Epithelial cell of proximal tubule (primary cell): Measurements from ENCODE around the gene ADAMTSL1. TPM values are rescaled to one million over a fixed set of nuclear protein-coding genes. Genes with fewer than 3 reads are reported as not detected.

ENCODE experiments used
- DNase-seq: peaks from one replicate; pipeline ENCODE4 v3.0.0-alpha.2; 2011; ENCODE audit warnings: low read depth
- H3K4me3 ChIP-seq: 2 replicates; pipeline ENCODE4 v1.5.1; 2011; ENCODE audit warnings: low read depth, mild to moderate bottlenecking, low read length
- total RNA-seq: library from RNA; depleted of rRNA; stranded (reverse); fragments of >200 nt; gene quantifications from 2 replicates; pipeline ENCODE4 v1.2.3, GENCODE V29; 2015
- TF ChIP-seq, protein P1 (sequence below): conservative IDR thresholded peaks from 2 replicates; pipeline ENCODE4 v1.5.1; 2012; ENCODE audit warnings: low read depth, mild to moderate bottlenecking, low read length

Gene ADAMTSL1
- total RNA-seq, 1 donor from 2014 or later = 2.8 TPM

DNA sequence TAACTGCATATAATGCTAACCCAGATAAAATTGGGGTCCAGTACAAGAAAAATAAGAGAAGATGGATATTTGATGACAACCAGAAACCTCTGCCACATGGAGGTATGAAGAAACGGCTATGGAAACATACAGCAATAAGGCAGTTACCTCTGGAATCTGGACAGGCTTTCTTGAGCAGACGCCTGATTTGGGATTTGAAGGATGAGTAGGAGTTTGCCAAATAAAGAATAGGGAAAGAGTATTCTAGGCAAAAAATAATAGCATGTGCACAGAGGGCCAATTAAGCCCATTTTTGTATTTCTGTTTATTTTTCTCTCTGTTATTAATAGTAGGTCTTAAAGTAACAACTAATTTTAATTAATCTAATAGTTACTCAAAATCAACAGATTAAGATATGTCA lies 144.9 kb downstream of the ADAMTSL1 start:
- no peak overlapping the region for H3K4me3 ChIP-seq
- TF ChIP-seq, protein P1, sequence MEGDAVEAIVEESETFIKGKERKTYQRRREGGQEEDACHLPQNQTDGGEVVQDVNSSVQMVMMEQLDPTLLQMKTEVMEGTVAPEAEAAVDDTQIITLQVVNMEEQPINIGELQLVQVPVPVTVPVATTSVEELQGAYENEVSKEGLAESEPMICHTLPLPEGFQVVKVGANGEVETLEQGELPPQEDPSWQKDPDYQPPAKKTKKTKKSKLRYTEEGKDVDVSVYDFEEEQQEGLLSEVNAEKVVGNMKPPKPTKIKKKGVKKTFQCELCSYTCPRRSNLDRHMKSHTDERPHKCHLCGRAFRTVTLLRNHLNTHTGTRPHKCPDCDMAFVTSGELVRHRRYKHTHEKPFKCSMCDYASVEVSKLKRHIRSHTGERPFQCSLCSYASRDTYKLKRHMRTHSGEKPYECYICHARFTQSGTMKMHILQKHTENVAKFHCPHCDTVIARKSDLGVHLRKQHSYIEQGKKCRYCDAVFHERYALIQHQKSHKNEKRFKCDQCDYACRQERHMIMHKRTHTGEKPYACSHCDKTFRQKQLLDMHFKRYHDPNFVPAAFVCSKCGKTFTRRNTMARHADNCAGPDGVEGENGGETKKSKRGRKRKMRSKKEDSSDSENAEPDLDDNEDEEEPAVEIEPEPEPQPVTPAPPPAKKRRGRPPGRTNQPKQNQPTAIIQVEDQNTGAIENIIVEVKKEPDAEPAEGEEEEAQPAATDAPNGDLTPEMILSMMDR = no peak
- DNase-seq = no peak

DNA sequence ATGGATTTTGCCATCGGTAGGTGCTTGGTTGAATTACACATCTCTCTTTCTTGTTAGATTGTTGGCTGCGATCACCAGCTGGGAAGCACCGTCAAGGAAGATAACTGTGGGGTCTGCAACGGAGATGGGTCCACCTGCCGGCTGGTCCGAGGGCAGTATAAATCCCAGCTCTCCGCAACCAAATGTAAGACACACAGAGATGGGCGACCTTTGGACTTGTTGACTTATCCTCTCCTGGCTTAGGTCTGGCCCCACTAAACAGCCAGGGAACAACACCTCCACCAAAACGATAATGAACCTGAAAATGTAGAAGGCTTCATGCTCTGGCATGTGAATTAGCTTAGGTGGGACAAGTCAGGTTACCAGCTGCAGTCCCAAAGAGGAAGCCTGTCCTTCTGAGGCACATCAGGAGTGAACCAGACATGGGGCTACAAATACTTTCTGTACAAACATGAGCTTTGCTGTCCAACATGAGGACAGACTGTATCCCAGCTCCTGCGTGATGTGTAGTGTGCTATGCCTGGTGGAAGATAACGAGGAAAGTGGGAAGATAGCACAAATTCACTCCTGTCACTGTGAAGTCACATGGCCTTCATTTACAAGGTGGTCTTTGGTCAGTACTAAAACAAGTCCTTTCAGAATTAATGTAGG lies 148.4 kb downstream of the ADAMTSL1 start:
- no peak overlapping the region for H3K4me3 ChIP-seq
- TF ChIP-seq, protein P1 = no peak

DNA sequence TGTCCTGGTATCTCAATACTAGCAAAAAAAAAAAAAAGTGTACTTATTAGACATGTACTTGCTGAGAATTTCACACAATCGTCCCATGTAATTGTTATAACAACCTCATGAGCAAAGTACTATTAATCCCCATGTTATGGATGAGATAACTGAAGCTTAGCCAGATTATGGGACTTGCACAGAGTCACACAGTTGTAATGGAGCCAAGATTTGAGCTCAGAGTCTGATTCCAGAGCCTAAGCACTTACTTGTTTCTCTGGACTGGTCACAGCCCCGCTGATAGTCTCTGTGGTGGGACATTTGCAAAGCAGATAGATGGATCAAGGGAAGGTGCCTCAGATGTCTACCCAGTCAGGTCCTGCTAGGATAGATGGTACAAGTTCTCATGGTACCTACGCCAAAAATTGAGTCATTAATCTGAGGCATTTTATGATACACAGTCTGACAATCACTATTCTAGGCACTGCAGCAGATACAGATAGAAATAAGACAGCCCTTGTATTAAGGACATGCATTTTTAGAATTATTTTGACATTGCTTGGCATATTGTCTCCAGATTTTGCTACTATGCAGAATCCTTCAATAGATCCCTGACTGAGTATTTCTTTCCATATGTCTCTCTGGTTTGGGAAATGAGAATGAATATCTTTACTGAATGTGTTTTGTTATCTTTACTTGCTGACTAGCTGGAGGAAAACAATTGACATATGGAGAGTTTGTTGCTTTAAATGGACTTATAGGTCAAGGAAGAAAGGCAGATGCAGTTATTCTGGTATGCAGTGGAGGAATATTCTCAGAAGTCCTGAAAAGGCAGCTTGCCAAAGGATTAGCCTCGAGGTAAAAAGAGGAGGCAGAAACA lies 149.5 kb downstream of the ADAMTSL1 start:
- TF ChIP-seq, protein P1 = no peak
- no peak for DNase-seq
- H3K4me3 ChIP-seq = no peak overlapping the region

More for the DNA sequence above, 148.4 kb downstream of the ADAMTSL1 start:
- DNase-seq = no peak

DNA sequence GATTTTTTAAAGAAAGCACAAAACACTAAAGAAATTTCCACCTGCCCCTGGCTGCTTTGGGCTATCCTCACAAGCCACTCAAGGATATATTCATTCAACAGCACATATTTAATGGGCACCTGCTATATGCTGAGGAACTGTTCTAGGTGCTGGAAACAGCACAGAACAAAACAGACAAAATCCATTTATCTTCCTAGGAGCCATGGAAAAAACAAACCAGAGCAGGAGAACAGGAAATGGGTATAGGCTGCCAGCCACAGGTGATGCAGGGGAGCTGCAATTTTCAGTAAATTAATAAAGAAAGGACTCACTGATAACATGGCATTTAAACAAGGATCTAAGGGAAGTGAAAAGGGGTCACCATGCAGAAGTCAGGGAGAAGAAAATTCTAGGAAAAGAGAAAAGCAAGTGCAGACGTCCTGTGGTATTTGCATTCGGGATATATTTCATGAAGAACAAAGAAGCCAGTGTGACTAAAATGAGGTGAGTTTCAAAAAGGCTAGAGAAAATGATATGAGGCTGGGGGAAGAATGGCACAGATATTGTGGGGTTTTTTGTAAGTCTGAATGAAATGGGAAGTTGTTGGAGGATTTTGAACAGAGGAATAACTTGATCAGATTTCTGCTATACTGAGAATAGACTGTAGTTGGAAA lies 152.2 kb downstream of the ADAMTSL1 start:
- no peak overlapping the region for H3K4me3 ChIP-seq
- DNase-seq = no peak
- TF ChIP-seq, protein P1 = peak; percentile 29

DNA sequence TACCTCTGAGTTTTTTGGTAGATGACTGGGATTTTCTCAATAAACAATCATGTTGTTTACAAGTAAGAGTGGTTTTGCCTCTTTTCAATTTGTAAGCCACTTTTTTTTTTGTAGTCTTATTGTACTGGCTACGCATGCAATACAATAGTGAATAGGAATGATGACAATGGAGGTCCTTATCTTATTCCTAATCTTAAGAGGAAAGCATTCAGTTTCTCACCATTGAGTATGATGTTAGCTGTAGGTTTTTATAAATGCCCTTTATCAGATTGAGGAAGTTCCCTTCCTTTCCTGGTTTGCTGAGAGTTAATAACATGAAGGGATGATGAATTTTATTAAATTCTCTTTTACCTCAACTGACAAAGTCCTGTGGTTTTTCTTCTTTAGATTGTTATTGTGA lies 155.2 kb downstream of the ADAMTSL1 start:
- TF ChIP-seq, protein P1 = no peak
- no peak for DNase-seq
- no peak overlapping the region for H3K4me3 ChIP-seq

DNA sequence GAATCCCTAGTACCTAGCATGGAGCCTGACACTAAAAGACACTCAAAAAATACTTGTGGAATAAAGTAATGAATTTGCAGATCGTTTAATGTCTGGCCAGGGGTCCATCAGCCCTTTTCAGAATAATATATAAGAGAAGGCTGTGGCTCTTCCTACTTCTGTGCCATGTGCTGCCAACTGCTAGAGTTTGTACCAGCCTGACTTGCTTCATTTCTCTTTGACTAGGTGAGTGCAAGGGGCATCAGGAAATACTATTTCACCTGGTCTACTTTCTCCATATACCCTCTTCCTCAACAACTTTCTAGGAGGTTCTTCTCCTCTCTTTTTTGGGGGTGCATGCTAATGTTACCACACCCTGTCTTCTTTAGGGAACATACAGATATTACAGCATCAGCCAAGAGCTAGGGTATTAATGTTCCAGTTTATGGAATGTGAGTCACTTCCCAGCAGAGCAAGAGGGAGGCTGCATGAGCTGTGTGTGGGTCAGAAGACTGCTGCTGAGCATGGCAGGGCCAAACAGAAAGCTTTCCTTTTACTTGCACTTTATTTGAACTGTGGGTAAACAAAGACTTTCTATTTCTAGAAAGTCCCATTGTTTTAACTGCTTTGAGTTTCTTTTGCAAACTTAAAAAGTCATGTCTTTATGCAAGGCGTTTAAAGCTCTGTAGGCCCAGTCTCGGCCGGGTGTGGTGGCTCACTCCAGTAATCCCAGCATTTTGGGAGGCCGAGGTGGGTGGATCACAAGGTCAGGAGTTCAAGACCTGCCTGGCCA lies 158.9 kb downstream of the ADAMTSL1 start:
- no peak overlapping the region for H3K4me3 ChIP-seq
- DNase-seq = peak; percentile 31
- TF ChIP-seq, protein P1 = no peak
